Activated naive CD4-positive, alpha-beta T cell treated with anti-CD3 and anti-CD28 coated beads, Interleukin-2, amount 10 ng/mL, durations not matched to agents 7 days and 5 days (primary cell): ENCODE measurements around the gene TULP4.
"Not testable (repeated sequence)": the region's sequence is repeated elsewhere in the genome, so short reads cannot be mapped to it uniquely, and the experiment has no call there.

ENCODE experiments used
- CTCF ChIA-PET: fragments of 350-600 bp; sonication (Branson Sonifier 250); formaldehyde crosslinking; loops from one replicate; lab custom pipeline; 2021; ENCODE audit warnings: antibody characterized with exemption; lab: Charles Lee
- DNase-seq: peaks from one replicate; pipeline ENCODE4 v3.0.0-alpha.2; 2020
- H3K27ac Mint-ChIP-seq: one replicate; pipeline ENCODE4 v1.8.0; 2021; ENCODE audit warnings: mild to moderate bottlenecking, moderate library complexity, mixed read lengths
- H3K27me3 Mint-ChIP-seq: one replicate; pipeline ENCODE4 v1.8.0; 2021; ENCODE audit warnings: mild to moderate bottlenecking, mixed read lengths
- H3K36me3 Mint-ChIP-seq: one replicate; pipeline ENCODE4 v1.8.0; 2021; ENCODE audit warnings: mixed read lengths
- H3K4me1 Mint-ChIP-seq: one replicate; pipeline ENCODE4 v1.8.0; 2021; ENCODE audit warnings: mixed read lengths
- H3K4me3 Mint-ChIP-seq: one replicate; pipeline ENCODE4 v1.8.0; 2021; ENCODE audit warnings: mild to moderate bottlenecking, moderate library complexity, mixed read lengths
- H3K9me3 Mint-ChIP-seq: one replicate; pipeline ENCODE4 v1.8.0; 2021; ENCODE audit warnings: mixed read lengths

TULP4 gene

DNA sequence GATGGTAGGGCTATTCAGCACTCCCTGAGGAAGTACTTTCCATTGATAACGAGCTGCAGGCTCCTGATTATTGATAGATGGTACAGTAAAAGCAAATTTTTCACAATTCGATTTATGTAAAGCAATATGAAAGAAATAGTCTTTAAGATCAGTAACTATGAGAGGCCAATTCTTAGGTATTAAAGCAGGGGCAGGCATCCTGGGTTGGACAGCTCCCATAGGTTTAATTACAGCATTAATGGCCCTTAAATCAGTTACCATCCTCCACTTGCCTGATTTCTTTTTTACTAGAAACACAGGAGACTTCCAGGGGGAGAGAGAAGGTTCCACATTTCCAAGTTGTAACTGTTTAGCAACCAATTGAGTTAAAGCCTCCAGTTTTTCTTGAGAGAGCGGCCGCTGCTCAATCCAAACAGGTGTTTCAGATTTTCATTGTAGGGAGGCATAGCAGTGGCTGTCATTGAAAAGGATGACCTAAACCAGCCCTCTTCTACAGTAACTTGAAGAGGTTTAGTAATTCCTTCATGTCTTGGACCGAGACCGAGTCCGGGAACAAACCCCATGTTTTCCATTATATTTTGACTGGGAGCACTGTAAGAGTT is 10.0 kb upstream of the TULP4 start:
- Mint-ChIP-seq H3K9me3 (peaks cover 11% of the 10 kb centered on the region), H3K36me3 (peaks cover 14% of the 10 kb centered on the region)
- H3K4me3 Mint-ChIP-seq, H3K27ac Mint-ChIP-seq, H3K4me1 Mint-ChIP-seq, CTCF ChIA-PET, DNase-seq, H3K27me3 Mint-ChIP-seq: not testable (repeated sequence)

DNA sequence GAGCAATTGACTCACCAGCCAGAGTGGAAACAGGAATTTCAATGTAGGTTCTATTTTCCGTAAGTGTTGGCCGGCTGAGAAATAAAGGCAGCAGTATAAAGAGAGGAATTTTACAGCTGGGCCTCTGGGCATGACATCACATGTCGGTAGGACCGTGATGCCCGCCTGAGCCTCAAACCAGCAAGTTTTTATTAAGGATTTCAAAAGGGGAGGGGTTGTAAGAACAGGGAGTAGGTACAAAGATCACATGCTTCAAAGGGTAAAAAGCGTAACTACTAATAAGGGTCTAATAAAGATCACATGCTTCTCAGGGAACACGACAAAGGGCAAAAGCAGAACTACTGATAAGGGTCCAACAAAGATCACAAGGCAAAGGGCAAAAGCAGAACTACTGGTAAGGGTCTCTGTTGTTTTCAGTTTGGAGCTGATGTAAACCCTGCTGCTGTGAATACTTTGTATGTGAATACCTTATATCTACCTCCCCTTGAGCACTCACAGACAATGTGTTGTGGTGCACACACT is 9.0 kb upstream of the TULP4 start:
- CTCF ChIA-PET = no interaction called here
- H3K36me3 Mint-ChIP-seq = peaks cover 13% of the 10 kb centered on the region
- DNase-seq = no peak
- H3K4me1 Mint-ChIP-seq = no peaks in the 10 kb centered on the region
- H3K4me3 Mint-ChIP-seq = no peak overlapping the region
- no peak overlapping the region for H3K27ac Mint-ChIP-seq
- peaks cover 5% of the 10 kb centered on the region for H3K9me3 Mint-ChIP-seq
- no peaks in the 10 kb centered on the region for H3K27me3 Mint-ChIP-seq

DNA sequence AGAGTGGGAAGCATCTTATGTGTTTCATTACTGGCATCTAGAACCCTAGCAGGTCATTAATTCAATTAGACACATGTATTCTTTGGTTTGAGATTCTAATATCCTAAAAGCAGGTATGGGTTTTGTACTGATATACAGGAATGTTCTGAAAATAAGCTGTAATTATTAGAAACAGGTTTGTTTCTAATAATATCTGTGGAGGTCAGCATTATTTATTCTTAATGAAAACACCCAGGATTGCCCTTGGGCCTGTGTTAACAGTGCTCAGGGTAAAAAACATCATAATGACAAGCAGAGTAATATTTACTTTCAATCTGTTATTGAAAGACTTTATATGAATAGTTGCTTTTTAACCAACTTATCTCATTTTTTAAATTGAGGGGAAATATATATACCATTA is 8.0 kb upstream of the TULP4 start:
- CTCF ChIA-PET = no interaction called here

DNA sequence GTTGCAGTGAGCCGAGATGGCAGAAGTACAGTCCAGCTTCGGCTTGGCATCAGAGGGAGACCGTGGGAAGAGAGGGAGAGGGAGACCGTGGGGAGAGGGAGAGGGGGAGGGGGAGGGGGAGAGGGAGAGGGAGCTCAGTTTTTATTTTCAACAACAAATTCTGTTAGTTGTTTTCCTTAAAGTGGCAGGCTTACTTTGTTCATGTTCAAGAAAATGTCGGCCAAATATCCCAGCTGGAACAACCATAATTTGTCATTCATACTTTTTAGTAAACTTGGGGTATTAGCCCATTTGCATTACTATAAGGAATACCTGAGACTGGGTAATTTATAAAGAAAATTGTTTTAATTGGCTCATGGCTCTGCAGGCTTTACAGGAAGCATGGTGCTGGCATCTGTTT is 2.5 kb upstream of the TULP4 start:
- DNase-seq = no peak
- H3K27me3 Mint-ChIP-seq = no peaks in the 10 kb centered on the region
- H3K27ac Mint-ChIP-seq = no peak overlapping the region
- H3K9me3 Mint-ChIP-seq = no peaks in the 10 kb centered on the region
- CTCF ChIA-PET = no interaction called here
- peaks cover 23% of the 10 kb centered on the region for H3K36me3 Mint-ChIP-seq
- no peak overlapping the region for H3K4me3 Mint-ChIP-seq
- peaks cover 17% of the 10 kb centered on the region for H3K4me1 Mint-ChIP-seq

More for the DNA sequence above, 8.0 kb upstream of the TULP4 start:
- no peak overlapping the region for H3K27ac Mint-ChIP-seq
- H3K9me3 Mint-ChIP-seq = no peaks in the 10 kb centered on the region
- H3K4me1 Mint-ChIP-seq = no peaks in the 10 kb centered on the region
- H3K4me3 Mint-ChIP-seq = no peak overlapping the region
- peaks cover 8% of the 10 kb centered on the region for H3K36me3 Mint-ChIP-seq
- H3K27me3 Mint-ChIP-seq = no peaks in the 10 kb centered on the region
- DNase-seq = no peak

DNA sequence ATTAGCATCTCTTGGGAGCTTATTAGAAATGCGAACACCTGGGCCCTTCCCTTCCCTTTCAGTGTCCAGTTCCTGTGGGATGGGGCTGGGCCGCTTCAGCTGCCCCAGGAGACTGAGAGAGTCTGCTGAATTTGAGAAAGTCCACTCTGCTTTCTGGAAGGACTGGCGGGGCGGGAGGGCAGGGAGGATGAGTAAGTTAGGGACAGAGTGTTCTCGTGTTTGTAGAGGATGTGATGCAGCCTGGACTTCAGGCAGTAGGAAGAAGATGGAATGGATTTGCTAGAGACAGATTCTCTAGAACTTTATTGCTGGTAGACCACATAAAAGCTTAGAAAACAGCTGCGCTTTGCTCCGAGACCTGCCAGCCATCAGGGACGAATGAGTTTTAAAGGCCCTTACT is 1.1 kb upstream of the TULP4 start:
- peaks cover 34% of the 10 kb centered on the region for H3K36me3 Mint-ChIP-seq

DNA sequence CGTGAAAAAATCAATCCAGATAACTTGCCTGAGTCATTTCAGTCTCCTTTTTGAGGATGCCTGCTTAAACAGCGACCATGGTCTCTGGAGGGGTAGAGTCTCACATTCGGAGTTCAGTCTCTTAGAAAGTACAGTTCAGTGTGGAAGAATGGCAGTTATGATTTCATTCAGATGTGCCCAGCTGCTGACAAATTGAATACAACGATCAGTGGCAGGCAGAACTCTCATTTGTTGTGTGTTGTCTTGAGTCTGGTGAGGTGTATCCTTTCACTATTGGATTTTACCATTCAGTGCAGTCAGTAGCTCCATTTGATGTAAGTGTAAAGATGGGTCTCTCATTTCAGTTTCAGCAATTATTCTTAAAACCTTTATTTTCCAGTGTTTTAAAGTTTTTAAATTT is 639 bp upstream of the TULP4 start:
- Mint-ChIP-seq H3K4me3 (no peak overlapping the region), H3K27me3 (no peaks in the 10 kb centered on the region), H3K27ac (no peak overlapping the region), H3K36me3 (peaks cover 34% of the 10 kb centered on the region), H3K9me3 (peaks cover 4% of the 10 kb centered on the region), H3K4me1 (peaks cover 17% of the 10 kb centered on the region)
- CTCF ChIA-PET = no interaction called here
- DNase-seq = no peak

More for the DNA sequence above, 1.1 kb upstream of the TULP4 start:
- Mint-ChIP-seq H3K27me3 (no peaks in the 10 kb centered on the region), H3K27ac (no peak overlapping the region), H3K4me3 (no peak overlapping the region), H3K9me3 (peaks cover 4% of the 10 kb centered on the region), H3K4me1 (peaks cover 17% of the 10 kb centered on the region)
- CTCF ChIA-PET = no interaction called here
- no peak for DNase-seq

DNA sequence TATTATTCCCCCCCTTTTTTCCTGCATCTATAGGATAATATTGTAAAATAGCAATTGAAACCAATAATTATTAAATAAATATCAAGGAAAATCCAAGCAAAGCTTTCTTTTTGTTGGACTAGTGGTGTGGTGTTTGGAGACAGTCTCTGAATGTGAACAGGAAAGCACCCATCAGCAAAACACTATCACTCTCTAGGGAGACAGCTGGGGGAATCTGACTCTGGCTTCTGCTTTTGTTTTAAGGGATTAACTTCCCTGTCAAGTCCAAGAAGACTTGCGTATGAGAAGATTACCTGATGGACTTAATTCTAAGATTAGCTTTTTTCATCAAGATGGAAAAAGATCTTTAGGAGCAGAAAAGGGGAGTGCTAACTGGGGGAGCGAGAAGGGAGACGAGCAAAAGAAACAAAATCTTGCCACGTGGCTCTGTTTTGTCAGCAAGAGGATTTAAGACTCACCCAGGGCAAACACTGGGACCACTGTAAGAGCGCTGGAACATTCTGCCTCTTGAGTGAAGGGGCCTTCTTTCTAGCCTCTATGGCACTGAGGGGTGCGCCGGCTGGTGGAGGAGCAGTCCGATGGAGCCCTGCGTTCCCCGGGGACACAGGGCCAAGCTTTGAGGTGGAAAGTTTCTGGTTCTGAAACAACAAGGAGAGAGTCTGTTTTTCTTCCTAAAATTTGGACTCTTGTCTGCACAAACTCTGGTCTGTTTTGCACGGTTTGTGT is 570 bp downstream of the TULP4 start:
- peaks cover 17% of the 10 kb centered on the region for H3K4me1 Mint-ChIP-seq
- H3K27ac Mint-ChIP-seq = no peak overlapping the region
- DNase-seq = no peak
- H3K36me3 Mint-ChIP-seq = peaks cover 42% of the 10 kb centered on the region
- H3K4me3 Mint-ChIP-seq = no peak overlapping the region
- CTCF ChIA-PET = no interaction called here
- H3K27me3 Mint-ChIP-seq = no peaks in the 10 kb centered on the region
- peaks cover 8% of the 10 kb centered on the region for H3K9me3 Mint-ChIP-seq

DNA sequence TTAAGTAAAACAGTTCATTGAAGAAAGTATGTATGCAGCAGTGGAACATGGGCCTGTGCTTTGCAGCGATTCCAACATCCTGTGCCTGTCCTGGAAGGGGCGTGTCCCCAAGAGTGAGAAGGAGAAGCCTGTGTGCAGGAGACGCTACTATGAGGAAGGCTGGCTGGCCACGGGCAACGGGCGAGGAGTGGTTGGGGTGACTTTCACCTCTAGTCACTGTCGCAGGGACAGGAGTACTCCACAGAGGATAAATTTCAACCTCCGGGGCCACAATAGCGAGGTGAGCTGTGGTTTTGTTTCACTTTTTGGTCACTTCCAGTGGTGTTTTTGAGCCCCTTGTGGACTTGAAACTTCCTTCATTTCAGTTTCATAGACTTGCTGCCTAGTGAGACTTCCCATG is 1.7 kb downstream of the TULP4 start:
- H3K27me3 Mint-ChIP-seq = no peaks in the 10 kb centered on the region
- no peak overlapping the region for H3K27ac Mint-ChIP-seq
- H3K4me3 Mint-ChIP-seq = no peak overlapping the region
- peaks cover 43% of the 10 kb centered on the region for H3K36me3 Mint-ChIP-seq
- peaks cover 17% of the 10 kb centered on the region for H3K4me1 Mint-ChIP-seq
- peaks cover 8% of the 10 kb centered on the region for H3K9me3 Mint-ChIP-seq
- CTCF ChIA-PET = no interaction called here
- peak; percentile 33 for DNase-seq

DNA sequence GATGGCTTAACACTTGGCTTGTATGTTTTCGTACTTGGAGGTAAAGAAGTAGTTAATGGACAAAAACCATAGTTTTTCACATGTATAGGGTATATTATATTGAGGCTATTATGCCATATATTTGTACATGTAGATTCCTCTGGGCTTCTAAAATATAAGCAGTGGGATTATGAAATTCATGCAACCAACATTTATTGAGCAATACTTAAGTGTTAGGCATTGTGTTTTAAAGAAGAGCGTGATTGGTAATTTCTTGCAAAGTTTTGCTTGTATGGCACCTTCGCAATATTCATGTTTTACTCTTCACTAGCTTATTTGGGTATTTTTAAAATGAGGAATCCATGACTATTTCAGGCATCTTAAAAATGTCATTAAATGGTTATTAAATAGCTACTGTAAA is 2.5 kb downstream of the TULP4 start:
- Mint-ChIP-seq H3K4me1 (peaks cover 19% of the 10 kb centered on the region), H3K36me3 (peaks cover 43% of the 10 kb centered on the region), H3K27ac (no peak overlapping the region), H3K27me3 (no peaks in the 10 kb centered on the region), H3K4me3 (no peak overlapping the region), H3K9me3 (peaks cover 8% of the 10 kb centered on the region)
- DNase-seq = no peak
- CTCF ChIA-PET = no interaction called here

DNA sequence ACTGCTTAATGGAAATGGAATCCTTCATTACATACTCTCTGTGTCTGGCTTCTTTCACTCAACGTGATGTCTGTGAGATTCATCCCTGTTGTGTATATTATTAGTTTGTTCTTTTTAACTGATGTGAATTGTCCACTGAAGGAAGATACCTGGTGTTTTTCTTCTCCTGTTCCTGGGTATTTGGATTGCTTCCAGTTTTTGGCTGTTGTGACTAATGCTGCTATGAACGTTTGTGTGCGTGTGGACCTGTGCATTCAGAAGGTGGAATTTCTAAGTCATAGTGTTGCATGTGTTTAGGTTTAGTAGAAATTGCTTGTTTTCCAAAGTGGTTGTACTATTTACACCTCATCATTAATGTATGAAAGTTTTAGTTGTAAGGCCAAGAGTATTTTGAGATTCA is 3.8 kb downstream of the TULP4 start:
- peaks cover 8% of the 10 kb centered on the region for H3K9me3 Mint-ChIP-seq
- H3K36me3 Mint-ChIP-seq = peaks cover 48% of the 10 kb centered on the region
- H3K4me3 Mint-ChIP-seq = no peak overlapping the region
- no peaks in the 10 kb centered on the region for H3K27me3 Mint-ChIP-seq
- no peak overlapping the region for H3K27ac Mint-ChIP-seq
- CTCF ChIA-PET = no interaction called here
- no peak for DNase-seq
- peaks cover 19% of the 10 kb centered on the region for H3K4me1 Mint-ChIP-seq

DNA sequence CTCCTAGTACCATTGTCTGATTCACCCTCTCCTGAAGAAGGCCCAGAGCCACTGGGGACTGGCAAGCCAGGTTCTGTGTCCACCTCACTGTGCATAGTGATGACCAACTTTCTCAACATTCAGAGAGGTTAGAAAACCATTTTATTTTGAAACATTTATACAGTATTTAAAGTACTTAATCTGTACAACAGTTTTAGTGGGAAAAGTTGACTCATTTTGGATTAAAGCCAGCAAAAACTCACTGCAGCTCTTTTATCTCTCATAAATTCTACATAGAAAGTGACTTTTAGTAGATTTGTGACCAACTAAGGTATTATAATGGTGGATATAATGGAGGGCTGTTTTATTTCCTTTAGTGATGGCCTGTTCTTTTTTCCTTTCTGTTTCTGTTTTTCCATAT is 9.7 kb downstream of the TULP4 start:
- Mint-ChIP-seq H3K4me3 (no peak overlapping the region), H3K4me1 (peaks cover 27% of the 10 kb centered on the region), H3K27ac (no peak overlapping the region), H3K9me3 (peaks cover 5% of the 10 kb centered on the region), H3K36me3 (peaks cover 24% of the 10 kb centered on the region), H3K27me3 (no peaks in the 10 kb centered on the region)
- CTCF ChIA-PET = no interaction called here
- no peak for DNase-seq

DNA sequence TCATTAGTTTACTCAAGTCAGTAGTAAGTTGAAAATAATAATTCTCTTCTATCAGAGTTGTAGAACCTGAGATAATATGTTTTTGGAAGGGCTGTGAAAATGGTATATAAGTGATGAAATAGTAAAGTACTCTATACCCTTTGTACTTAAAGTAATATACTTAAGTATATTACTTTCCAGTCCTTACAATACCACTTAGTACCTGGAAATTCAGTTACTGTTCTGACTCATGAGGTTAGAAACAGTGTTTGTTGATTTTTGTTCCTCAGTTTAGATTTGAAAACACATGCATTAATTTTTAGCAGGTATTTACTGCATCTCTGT is 10.1 kb downstream of the TULP4 start:
- H3K9me3 Mint-ChIP-seq = peaks cover 2% of the 10 kb centered on the region
- CTCF ChIA-PET = no interaction called here
- H3K27ac Mint-ChIP-seq = no peak overlapping the region
- H3K4me3 Mint-ChIP-seq = no peak overlapping the region
- no peak for DNase-seq
- H3K27me3 Mint-ChIP-seq = no peaks in the 10 kb centered on the region
- H3K4me1 Mint-ChIP-seq = peaks cover 30% of the 10 kb centered on the region
- peaks cover 20% of the 10 kb centered on the region for H3K36me3 Mint-ChIP-seq

DNA sequence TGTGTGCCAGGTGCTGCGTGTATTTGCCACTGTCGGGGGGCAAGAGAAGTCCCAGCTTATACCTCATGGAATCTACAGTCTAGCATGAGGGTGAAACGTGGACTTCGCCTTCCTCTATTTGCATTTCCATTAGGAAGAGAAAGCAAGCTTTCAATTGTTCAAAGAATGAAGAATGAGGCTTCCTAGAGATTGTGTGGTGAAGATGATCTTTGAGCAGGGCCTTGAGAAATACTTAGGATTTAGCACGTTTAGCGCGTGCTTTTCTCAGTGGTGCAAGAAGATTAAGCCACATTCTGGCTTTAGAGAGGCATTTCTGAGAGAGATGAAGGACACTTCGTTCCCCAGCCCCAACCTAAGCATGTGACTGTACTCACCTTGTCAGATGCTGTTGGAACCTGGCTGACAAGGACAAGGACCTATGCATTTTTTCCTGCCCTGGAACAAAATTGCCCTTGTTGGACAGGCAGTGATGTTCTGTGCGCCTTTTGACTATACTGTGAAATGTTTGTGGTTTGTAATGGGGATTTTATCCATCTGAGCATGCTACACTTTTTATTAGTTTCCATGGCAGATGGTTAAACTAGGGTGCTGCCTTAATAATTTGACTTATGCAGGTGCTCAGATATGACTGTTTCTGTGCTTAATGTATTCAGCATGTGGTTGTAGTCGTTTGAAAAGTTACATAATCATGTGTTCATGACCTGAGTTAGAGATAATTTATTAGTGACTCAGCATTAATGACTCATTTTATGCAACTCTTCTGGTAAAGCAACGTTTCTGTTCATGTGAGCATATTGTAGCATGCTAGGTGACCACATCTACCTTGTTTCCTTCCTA is 10.7 kb downstream of the TULP4 start:
- H3K27me3 Mint-ChIP-seq = no peaks in the 10 kb centered on the region
- H3K4me1 Mint-ChIP-seq = peaks cover 35% of the 10 kb centered on the region
- CTCF ChIA-PET = no interaction called here
- no peak for DNase-seq
- no peak overlapping the region for H3K27ac Mint-ChIP-seq
- peaks cover 2% of the 10 kb centered on the region for H3K9me3 Mint-ChIP-seq
- peaks cover 16% of the 10 kb centered on the region for H3K36me3 Mint-ChIP-seq
- H3K4me3 Mint-ChIP-seq = no peak overlapping the region

DNA sequence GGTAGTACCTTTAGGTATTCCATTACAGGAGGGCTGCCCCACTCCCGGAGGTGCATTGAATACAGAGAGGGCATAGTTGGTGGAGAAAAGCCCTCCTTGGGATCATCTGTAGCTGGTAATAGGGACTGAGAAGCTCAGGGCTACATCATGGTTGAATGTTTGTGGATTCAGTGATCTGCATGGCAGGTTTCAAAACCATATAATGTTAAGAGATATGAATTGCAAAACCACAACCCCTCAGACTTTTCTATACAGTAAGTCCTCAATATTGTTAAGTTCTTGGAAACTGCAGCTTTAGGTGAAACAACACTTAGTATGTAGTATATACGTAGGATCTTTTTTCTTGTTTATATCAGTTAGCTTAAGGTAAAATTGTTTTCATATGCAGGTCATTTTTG is 11.3 kb downstream of the TULP4 start:
- no peak overlapping the region for H3K27ac Mint-ChIP-seq
- peaks cover 2% of the 10 kb centered on the region for H3K9me3 Mint-ChIP-seq
- no peak for DNase-seq
- peaks cover 35% of the 10 kb centered on the region for H3K4me1 Mint-ChIP-seq
- no peak overlapping the region for H3K4me3 Mint-ChIP-seq
- CTCF ChIA-PET = no interaction called here
- H3K36me3 Mint-ChIP-seq = peaks cover 16% of the 10 kb centered on the region
- H3K27me3 Mint-ChIP-seq = no peaks in the 10 kb centered on the region
